Esophagus (tissue), 2 donors: ENCODE data around the gene PCDHB7. TPM values are rescaled to one million over a fixed set of nuclear protein-coding genes. Genes with fewer than 3 reads are reported as not detected.
"Not testable (repeated sequence)": the region's sequence is repeated elsewhere in the genome, so short reads cannot be mapped to it uniquely, and the experiment has no call there.

ENCODE experiments used
- H3K27ac ChIP-seq, 2 donors: one replicate each; pipeline ENCODE4 v1.5.1; 2013; ENCODE audit warnings: low read depth in 2 of 2, mild to moderate bottlenecking in 2 of 2, inconsistent platforms in 1 of 2, low read length in 1 of 2, moderate library complexity in 1 of 2
- H3K27me3 ChIP-seq, 2 donors: one replicate each; pipeline ENCODE4 v1.6.1; 2013; ENCODE audit warnings: low read length in 2 of 2, control low read depth in 1 of 2, mild to moderate bottlenecking in 1 of 2; ENCODE audit not compliant: insufficient read depth in 2 of 2, control insufficient read depth in 1 of 2
- H3K36me3 ChIP-seq, 2 donors: one replicate each; pipeline ENCODE4 v1.6.1; 2013; ENCODE audit warnings: low read length in 1 of 2; ENCODE audit not compliant: control insufficient read depth in 2 of 2, insufficient read depth in 2 of 2
- H3K4me1 ChIP-seq, 2 donors: one replicate each; pipeline ENCODE4 v1.6.1; 2013; ENCODE audit warnings: low read length in 1 of 2; ENCODE audit not compliant: control insufficient read depth in 2 of 2, insufficient read depth in 2 of 2
- H3K4me3 ChIP-seq, 2 donors: one replicate each; pipeline ENCODE4 v1.5.1; 2013; ENCODE audit warnings: low read length in 2 of 2, mild to moderate bottlenecking in 2 of 2, low read depth in 1 of 2, moderate library complexity in 1 of 2
- H3K9me3 ChIP-seq, 2 donors: one replicate each; pipeline ENCODE4 v1.6.1; 2013; ENCODE audit warnings: mild to moderate bottlenecking in 2 of 2, low read depth in 1 of 2, low read length in 1 of 2, moderate library complexity in 1 of 2; ENCODE audit not compliant: control insufficient read depth in 2 of 2, insufficient read depth in 1 of 2
- WGBS, 2 donors: extraction: QIAGEN DNeasy Blood & Tissue Kit; methylation state at CpG; one replicate each; pipeline ENCODE4 v1.1.7; 2013; 5-methylcytosine and 5-hydroxymethylcytosine counted together
- polyA plus RNA-seq, 2 donors: library from polyadenylated mRNA; stranded (reverse); fragments of 200-250 nt; gene quantifications; one replicate each; pipeline ENCODE4 v1.2.3, GENCODE V29; 2013
- donor health status: healthy with polysubstance abuse.
- donor health status: Bipolar disorder and iron deficiency.

Gene PCDHB7
- polyA plus RNA-seq, 2 donors: 0.02 to 0.14 TPM

DNA sequence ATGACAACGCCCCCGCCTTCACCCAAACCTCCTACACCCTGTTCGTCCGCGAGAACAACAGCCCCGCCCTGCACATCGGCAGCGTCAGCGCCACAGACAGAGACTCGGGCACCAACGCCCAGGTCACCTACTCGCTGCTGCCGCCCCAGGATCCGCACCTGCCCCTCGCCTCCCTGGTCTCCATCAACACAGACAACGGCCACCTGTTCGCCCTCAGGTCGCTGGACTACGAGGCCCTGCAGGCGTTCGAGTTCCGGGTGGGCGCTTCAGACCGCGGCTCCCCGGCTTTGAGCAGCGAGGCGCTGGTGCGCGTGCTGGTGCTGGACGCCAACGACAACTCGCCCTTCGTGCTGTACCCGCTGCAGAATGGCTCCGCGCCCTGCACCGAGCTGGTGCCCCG lies 6.9 kb downstream of the PCDHB7 start:
- WGBS, 2 donors: 45 to 50% methylated on average over 27 to 35 of the region's 39 CpGs
- H3K4me3 ChIP-seq, H3K36me3 ChIP-seq, H3K4me1 ChIP-seq, H3K27me3 ChIP-seq, H3K27ac ChIP-seq: not testable (repeated sequence)
- H3K9me3 ChIP-seq: peaks cover 8 to 26% of the 10 kb centered on the region in 2 donors

DNA sequence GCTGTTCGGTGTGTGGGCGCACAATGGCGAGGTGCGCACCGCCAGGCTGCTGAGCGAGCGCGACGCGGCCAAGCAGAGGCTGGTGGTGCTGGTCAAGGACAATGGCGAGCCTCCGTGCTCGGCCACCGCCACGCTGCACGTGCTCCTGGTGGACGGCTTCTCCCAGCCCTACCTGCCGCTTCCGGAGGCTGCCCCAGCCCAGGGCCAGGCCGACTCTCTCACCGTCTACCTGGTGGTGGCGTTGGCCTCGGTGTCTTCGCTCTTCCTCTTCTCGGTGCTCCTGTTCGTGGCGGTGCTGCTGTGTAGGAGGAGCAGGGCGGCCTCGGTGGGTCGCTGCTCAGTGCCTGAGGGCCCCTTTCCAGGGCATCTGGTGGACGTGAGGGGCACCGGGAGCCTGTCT lies 7.4 kb downstream of the PCDHB7 start:
- H3K27me3 ChIP-seq, H3K4me1 ChIP-seq, H3K36me3 ChIP-seq, H3K27ac ChIP-seq, H3K4me3 ChIP-seq: not testable (repeated sequence)
- 40 to 41% methylated on average over 20 to 32 of the region's 32 CpGs for WGBS, 2 donors
- H3K9me3 ChIP-seq: peaks cover 4 to 24% of the 10 kb centered on the region in 2 donors

DNA sequence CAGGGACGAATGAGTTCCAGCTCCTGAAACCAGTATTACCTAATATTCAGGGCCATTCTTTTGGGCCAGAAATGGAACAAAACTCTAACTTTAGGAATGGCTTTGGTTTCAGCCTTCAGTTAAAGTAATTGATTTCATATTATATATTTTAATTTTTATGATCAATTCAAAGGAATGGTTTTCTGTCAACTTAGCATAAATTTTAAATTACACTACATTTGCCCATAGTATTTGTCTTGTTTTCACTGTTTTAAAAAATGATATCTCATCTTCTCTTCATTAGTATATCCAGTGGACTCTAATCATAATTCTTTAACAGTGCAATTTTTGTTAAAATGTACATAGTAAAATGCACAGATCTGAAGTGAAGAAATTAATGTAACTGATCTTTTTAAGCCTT lies 7.9 kb downstream of the PCDHB7 start:
- H3K27ac ChIP-seq: no peak overlapping the region
- peaks cover 4 to 23% of the 10 kb centered on the region in 2 donors for H3K9me3 ChIP-seq
- no peaks in the 10 kb centered on the region for H3K27me3 ChIP-seq
- 44 to 57% methylated on average over 1 of the region's 1 CpG for WGBS, 2 donors
- H3K36me3 ChIP-seq: no peaks in the 10 kb centered on the region
- H3K4me1 ChIP-seq: no peaks in the 10 kb centered on the region
- no peak overlapping the region for H3K4me3 ChIP-seq

DNA sequence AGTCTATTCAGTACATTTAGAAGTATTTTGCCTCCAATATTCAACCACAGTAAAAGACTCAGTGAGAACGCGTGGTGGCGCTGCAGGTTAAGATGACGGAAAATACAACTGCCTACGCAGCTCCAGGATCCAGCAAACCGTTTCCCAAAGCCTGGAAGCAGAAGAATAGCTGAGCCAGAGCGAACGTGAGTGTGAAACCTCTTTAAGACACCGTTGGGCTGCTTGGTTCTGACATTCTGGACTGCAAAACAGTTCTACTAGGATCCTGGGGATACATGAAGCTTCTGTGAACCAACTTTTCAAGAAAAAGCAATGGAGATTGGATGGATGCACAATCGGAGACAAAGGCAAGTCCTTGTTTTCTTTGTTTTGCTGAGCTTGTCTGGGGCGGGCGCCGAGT lies 9.8 kb downstream of the PCDHB7 start, which contains the start of gene PCDHB16:
TSS of gene PCDHB16 (plus strand) at position 140 of the 400 bp plus-strand sequence. CDS start at position 313, 173 bp downstream.
- Histone ChIP-seq H3K4me3 (peak within 1 kb of the TSS in 1 of 2 donors; percentile 27), H3K27ac (no peak within 1 kb of the TSS), H3K4me1 (no peaks in the 10 kb centered on the region), H3K27me3 (no peaks in the 10 kb centered on the region), H3K9me3 (peaks cover 4 to 23% of the 10 kb centered on the region in 2 donors), H3K36me3 (no peaks in the 10 kb centered on the region)
- WGBS, 2 donors: 17 to 18% methylated on average over 13 of the region's 13 CpGs

DNA sequence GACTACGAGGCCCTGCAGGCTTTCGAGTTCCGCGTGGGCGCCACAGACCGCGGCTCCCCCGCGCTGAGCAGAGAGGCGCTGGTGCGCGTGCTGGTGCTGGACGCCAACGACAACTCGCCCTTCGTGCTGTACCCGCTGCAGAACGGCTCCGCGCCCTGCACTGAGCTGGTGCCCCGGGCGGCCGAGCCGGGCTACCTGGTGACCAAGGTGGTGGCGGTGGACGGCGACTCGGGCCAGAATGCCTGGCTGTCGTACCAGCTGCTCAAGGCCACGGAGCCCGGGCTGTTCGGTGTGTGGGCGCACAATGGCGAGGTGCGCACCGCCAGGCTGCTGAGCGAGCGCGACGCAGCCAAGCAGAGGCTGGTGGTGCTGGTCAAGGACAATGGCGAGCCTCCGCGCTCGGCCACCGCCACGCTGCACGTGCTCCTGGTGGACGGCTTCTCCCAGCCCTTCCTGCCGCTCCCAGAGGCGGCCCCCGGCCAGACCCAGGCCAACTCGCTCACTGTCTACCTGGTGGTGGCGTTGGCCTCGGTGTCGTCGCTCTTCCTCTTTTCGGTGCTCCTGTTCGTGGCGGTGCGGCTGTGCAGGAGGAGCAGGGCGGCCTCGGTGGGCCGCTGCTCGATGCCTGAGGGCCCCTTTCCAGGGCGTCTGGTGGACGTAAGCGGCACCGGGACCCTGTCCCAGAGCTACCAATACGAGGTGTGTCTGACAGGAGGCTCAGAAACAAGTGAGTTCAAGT lies 11.8 kb downstream of the PCDHB7 start:
- not testable (repeated sequence) for H3K36me3 ChIP-seq, H3K27me3 ChIP-seq, H3K27ac ChIP-seq, H3K4me1 ChIP-seq, H3K4me3 ChIP-seq
- peaks cover 4 to 28% of the 10 kb centered on the region in 2 donors for H3K9me3 ChIP-seq
- 36 to 40% methylated on average over 18 to 57 of the region's 69 CpGs for WGBS, 2 donors

DNA sequence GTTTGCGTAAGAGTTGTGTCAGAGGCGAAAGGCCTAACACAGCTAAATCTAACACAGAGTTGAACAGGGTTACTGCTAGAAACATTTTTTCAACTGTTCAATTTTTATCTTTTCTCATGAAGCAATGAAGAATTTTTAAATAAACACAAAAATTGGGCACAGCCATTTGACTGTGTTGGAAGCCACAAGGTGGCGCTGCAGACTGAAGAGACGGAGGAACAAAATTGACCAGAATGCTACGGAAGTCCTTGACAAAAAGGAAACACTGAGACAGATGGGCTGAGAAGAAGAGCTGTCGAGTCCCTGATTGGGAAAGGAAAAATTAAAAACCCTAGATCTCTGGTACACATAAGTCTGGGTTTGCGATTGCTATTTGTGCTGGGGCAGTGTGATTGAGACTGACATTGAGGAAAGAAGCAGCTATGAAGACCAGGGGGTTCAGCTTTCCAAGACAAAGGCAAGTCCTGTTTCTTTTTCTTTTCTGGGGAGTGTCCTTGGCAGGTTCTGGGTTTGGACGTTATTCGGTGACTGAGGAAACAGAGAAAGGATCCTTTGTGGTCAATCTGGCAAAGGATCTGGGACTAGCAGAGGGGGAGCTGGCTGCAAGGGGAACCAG lies 14.6 kb downstream of the PCDHB7 start, which contains the start of gene PCDHB9:
TSS of gene PCDHB9 (plus strand) at position 265 of the 616 bp plus-strand sequence. CDS start at position 423, 158 bp downstream.
- WGBS, 2 donors: 19 to 24% methylated on average over 8 to 9 of the region's 9 CpGs
- no peak within 1 kb of the TSS for H3K4me3 ChIP-seq
- no peaks in the 10 kb centered on the region for H3K4me1 ChIP-seq
- no peaks in the 10 kb centered on the region for H3K27me3 ChIP-seq
- H3K36me3 ChIP-seq: no peaks in the 10 kb centered on the region
- H3K9me3 ChIP-seq: peaks cover 2 to 23% of the 10 kb centered on the region in 2 donors
- H3K27ac ChIP-seq: no peak within 1 kb of the TSS

DNA sequence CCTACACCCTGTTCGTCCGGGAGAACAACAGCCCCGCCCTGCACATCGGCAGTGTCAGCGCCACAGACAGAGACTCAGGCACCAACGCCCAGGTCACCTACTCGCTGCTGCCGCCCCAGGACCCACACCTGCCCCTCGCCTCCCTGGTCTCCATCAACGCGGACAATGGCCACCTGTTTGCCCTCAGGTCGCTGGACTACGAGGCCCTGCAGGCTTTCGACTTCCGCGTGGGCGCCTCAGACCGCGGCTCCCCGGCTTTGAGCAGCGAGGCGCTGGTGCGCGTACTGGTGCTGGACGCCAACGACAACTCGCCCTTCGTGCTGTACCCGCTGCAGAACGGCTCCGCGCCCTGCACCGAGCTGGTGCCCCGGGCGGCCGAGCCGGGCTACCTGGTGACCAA lies 16.2 kb downstream of the PCDHB7 start:
- WGBS, 2 donors: 34 to 41% methylated on average over 24 to 31 of the region's 37 CpGs
- H3K9me3 ChIP-seq: peaks cover 0 to 17% of the 10 kb centered on the region in 2 donors
- H3K27me3 ChIP-seq, H3K4me1 ChIP-seq, H3K36me3 ChIP-seq, H3K4me3 ChIP-seq, H3K27ac ChIP-seq: not testable (repeated sequence)

DNA sequence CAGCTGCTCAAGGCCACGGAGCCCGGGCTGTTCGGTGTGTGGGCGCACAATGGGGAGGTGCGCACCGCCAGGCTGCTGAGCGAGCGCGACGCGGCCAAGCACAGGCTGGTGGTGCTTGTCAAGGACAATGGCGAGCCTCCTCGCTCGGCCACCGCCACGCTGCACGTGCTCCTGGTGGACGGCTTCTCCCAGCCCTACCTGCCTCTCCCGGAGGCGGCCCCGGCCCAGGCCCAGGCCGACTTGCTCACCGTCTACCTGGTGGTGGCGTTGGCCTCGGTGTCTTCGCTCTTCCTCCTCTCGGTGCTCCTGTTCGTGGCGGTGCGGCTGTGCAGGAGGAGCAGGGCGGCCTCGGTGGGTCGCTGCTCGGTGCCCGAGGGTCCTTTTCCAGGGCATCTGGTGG lies 16.7 kb downstream of the PCDHB7 start:
- H3K4me3 ChIP-seq, H3K27me3 ChIP-seq, H3K36me3 ChIP-seq, H3K4me1 ChIP-seq, H3K27ac ChIP-seq: not testable (repeated sequence)
- WGBS, 2 donors: 36 to 40% methylated on average over 20 to 34 of the region's 35 CpGs
- peaks cover 0 to 17% of the 10 kb centered on the region in 2 donors for H3K9me3 ChIP-seq

DNA sequence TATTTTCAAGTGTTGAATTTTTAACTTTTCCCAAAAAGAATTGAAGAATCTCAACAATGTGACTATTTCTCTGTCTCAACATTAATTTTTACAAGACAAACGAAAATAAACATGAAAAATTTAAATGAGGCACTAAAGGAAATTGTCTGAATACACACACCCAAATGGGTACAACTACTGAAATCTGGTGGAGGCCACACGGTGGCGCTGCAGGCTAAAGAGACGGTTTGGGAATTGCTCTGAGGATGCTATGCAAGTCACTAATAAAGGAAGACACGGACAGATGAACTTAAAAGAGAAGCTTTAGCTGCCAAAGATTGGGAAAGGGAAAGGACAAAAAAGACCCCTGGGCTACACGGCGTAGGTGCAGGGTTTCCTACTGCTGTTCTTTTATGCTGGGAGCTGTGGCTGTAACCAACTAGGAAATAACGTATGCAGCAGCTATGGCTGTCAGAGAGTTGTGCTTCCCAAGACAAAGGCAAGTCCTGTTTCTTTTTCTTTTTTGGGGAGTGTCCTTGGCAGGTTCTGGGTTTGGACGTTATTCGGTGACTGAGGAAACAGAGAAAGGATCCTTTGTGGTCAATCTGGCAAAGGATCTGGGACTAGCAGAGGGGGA lies 19.8 kb downstream of the PCDHB7 start, which contains the start of gene PCDHB10:
TSS of gene PCDHB10 (plus strand) at position 244 of the 616 bp plus-strand sequence. CDS start at position 444, 200 bp downstream.
- no peak within 1 kb of the TSS for H3K27ac ChIP-seq
- no peaks in the 10 kb centered on the region for H3K4me1 ChIP-seq
- no peak within 1 kb of the TSS for H3K4me3 ChIP-seq
- 8 to 12% methylated on average over 10 of the region's 10 CpGs for WGBS, 2 donors
- no peaks in the 10 kb centered on the region for H3K27me3 ChIP-seq
- H3K9me3 ChIP-seq: peaks cover 0 to 16% of the 10 kb centered on the region in 2 donors
- H3K36me3 ChIP-seq: no peaks in the 10 kb centered on the region
